SK-MEL-5 (cell line): ENCODE data around the gene PCDHGA5. TPM values are rescaled to one million over a fixed set of nuclear protein-coding genes. Genes with fewer than 3 reads are reported as not detected.
"Not testable (repeated sequence)": the region's sequence is repeated elsewhere in the genome, so short reads cannot be mapped to it uniquely, and the experiment has no call there.

Experiments used
- DNase-seq: peaks from one replicate; pipeline ENCODE4 v3.0.0-alpha.2; 2016; ENCODE audit warnings: low read depth, low spot score
- in situ Hi-C: cut with HindIII; loops from 2 replicates; pipeline ENCODE4 v1.10.0; 2016; ENCODE audit warnings: low sequenced_read_pairs, high pct_unique_total_duplicates, low pct_unique_long_range_greater_than_20kb
- polyA plus RNA-seq, 2 experiments: library from polyadenylated mRNA; depleted of rRNA; stranded (reverse); fragments of >200 nt; gene quantifications; 2 replicates each; pipeline ENCODE4 v1.2.3, GENCODE V29; 2015
- total RNA-seq: library from RNA; depleted of rRNA; stranded (reverse); fragments of >200 nt; shearing (Covaris generic); gene quantifications from 2 replicates; pipeline ENCODE4 v1.2.3, GENCODE V29; 2014; rRNA removed

PCDHGA5 gene
- total RNA-seq = 0.56 and 0.66 TPM in 2 replicates
- 1.9 TPM in 2 replicates for polyA plus RNA-seq (2015; cell fraction: cytosol; rRNA removed)
- polyA plus RNA-seq (2015; cell fraction: nucleus; rRNA removed) = 0.56 and 2.3 TPM in 2 replicates

DNA sequence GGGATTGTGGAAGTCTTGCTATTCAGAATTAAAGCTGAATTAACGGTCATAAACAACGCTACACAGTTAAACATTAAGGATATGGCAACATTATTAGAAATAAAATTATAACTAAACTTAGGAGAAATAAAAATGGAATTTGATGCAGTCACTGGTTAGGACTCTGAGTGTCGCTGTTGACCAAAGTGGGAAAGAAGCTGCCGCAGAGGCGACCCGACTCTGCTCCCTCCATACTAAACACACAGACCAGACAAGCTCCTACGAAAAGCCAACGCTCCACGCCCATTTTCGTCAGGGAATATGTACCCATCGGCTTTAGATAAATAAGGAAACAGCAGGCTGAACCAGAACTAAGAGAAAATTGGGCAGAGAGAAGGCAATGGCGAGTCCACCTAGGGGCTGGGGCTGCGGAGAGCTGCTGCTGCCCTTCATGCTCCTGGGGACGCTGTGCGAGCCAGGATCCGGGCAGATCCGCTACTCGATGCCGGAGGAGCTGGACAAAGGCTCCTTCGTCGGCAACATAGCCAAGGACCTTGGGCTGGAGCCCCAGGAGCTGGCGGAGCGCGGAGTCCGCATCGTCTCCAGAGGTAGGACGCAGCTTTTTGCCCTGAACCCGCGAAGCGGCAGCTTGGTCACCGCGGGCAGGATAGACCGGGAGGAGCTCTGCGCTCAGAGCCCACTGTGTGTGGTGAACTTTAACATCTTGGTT, at the start of gene PCDHGA5:
Gene PCDHGA5, plus strand, starts transcription at position 211 of the 709 bp plus-strand sequence. Its CDS starts 169 bp downstream, at position 380.
- in situ Hi-C loops = no loop called here
- DNase-seq = peak; percentile 20

DNA sequence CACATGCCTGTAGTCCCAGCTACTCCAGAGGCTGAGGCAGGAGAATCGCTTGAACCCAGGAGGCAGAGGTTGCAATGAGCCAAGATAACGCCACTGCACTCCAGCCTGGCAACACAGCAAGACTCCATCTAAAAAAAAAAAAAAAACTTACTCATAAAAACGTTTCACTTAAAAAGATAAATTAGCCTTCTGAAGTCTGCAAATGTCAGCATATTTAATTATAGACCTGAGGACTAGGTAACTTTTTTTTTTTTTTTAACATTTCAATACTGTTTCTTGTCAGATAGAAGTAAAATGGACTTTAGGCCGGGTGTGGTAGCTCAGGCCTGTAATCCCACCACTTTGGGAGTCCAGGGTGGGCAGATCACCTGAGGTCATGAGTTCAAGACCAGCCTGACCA, 47.0 kb upstream of the PCDHGA5 start:
- DNase-seq, in situ Hi-C loops: not testable (repeated sequence)

DNA sequence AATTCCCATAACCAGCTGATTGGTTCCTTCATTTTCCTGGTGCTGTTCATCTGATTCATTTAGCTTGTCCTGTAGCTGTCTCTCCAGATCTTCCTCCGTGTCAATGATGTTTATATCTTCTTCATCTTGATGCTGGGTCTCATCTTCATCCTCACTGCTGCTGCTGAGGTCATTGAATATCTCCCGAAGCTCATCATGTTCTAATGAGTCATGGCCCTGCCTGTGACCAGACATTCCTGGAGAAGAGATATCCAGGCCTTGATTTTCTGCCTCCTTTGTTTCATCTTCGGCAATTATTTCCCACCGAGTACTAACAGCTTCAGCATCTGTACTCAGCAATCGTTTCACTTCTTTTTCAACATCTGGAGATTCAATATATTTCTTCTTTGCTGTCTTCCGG, 44.8 kb upstream of the PCDHGA5 start:
- in situ Hi-C loops = no loop called here
- no peak for DNase-seq

DNA sequence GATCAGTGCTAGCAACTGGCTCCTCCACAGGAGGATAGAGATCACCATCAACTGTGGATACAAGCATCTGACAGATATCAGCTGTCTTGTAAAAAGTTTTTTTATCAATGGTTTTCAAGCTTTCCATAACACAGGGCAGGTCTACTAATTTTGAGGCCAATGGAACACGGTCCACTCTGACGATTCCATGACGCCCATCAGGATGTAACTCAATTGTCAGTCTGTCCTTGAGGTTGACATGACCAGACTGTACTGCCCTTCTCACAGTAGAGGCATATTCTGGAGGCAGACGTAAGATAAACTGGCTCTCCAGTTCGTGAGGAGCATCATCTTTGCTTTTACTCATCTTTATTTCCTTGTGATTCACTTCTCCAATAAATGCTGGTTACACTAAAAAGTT, 44.3 kb upstream of the PCDHGA5 start:
- no peak for DNase-seq
- in situ Hi-C loops = no loop called here

DNA sequence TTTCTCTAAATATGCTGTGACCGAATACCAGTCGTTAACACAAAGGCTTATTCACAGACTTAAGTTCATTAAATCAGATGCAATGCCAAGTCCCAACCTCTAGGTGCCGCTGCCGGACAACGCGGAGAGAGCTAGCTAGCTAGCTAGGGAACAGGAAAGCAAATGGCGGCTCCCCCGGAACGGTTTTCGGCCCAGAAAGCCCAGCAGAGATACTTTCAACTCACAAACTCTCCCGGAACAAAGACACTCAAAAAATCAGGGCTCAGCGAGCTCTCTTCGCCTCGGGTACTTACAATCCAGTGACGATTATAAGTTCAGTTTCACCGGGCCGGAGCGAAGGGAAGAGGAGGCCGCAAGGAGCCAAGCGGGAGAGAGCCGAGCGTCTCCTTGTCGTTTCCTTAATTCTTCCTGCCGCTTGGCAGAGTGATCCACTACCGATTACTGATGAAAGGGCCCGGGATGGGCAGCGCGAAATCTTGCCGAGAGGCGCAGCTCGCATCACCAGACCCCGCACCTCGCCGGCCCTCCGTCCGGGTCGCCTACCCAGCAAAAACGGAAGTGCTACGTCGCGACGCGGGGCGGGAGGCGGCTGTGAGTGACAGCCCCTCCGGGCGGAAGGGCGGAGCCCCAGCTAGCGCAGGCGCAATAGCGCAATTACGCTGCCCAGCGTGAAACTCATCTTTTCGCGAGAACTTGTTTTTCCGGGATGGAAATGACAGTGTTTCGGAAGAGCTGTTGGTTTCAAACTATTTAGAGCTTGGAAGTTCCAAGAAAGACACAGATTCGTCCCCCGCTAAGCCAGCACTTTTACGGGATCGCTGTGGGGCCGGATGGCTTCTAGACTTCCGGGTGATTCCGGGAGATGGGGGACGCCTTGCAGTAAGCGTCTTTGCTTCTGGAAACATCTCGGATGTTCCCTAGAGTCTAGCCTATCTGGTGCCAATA, 43.5 kb upstream of the PCDHGA5 start, which contains the start of gene TAF7:
Gene TAF7, minus strand, starts transcription at position 560 of the 945 bp plus-strand sequence. CDS start 740 bp downstream, outside the sequence.
- DNase-seq = peak; percentile 94
- in situ Hi-C loops = no loop called here

DNA sequence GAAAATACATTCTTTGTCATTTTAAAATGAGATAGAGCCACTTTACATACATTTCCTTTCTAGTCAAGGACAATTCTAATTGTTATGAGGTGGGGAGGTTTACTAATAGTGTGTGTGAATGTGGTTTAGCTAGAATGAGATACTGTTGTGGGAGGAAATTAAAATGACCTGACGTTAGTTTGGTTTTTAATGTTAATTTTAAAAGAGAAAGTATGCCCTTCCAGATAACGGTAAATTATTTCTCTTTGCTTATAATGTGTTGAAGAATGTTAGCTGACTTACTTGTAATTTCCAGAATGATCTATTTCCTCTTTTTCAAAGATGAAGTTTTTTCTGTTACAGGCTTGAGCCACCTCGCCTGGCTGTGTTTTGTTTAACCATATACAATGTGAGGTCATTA, 41.7 kb upstream of the PCDHGA5 start:
- DNase-seq = no peak
- in situ Hi-C loops = no loop called here

DNA sequence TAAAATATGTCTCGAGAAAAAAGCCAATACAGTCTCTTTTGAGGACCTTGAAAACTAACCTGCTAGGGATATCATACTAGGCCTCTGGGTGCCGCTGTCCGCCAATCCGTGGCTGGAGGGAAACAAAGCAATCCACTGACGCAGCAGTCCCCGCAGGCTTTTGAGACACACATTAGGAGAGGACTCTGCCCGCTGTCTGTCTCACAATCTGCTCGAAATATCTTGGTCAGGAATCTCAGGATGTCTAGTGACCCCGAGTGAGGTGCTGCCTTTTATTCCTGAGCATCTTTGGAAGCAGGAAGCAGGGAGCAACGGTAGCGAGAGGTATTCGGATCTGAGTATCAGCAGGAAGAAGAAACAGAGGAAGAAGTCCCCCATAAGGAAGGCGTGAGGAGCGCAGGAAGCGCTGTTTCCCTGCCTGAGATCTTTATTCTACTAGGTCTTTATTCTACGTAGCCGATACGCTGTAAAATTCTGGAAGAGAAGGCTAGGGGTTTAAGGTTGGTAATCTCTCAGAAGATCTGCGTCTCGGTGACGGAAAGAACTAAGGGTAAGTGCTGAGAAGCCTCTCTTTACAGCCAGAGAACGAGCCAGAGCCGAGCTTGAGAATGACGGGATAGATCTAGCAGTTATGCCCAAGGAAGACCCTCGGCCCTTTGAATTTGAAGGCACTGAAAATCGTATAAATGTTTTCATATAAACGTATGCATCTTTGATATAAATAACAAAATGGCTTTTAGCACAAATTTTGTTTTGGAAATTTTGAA, 37.7 kb upstream of the PCDHGA5 start:
- peak; percentile 76 for DNase-seq
- in situ Hi-C loops = no loop called here

DNA sequence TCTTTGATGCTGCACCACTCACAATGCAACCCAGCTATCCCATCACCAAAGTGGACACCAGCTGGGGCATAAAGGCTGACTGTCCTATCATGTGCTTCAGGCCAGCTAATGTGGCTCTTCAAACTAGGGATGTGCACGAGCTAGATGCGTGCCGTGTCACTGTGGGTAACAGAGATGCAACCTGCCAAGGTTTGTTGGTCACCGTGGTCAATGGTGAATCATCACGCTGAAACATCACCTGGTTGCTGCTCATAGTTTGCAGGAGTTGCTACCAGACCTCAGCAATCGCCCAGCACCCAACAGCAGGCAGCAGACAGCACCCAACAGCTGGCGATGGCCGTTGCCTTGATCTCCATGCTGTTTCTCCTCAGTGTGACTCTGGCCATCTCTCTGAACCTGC, 35.7 kb upstream of the PCDHGA5 start:
- no peak for DNase-seq
- in situ Hi-C loops = no loop called here

DNA sequence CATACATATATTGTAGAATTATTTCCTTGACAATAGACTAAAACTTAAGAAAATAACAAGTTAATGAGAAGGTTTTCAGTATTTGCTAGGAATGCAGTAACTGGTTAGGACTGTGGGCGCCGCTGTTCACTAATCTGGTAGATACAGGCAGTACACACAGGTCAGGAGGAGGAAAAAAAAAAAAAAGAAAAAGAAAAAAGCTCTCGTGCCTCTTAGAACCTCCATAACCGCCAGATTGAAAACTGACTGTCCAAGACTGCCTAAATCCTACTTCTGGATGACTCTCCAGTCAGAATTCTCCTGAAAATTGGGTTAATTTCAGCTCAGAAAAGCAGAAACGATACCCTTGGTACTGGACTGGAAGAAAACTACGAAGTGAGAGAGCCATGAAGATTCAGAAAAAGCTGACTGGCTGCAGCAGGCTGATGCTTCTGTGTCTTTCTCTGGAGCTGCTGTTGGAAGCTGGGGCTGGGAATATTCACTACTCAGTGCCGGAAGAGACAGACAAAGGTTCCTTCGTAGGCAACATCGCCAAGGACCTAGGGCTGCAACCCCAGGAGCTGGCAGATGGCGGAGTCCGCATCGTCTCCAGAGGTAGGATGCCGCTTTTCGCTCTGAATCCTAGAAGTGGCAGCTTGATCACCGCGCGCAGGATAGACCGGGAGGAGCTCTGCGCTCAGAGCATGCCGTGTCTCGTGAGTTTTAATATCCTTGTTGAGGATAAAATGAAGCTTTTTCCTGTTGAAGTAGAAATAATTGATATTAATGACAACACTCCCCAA, 33.5 kb upstream of the PCDHGA5 start, which contains the start of gene PCDHGA1:
Gene PCDHGA1, plus strand, starts transcription at position 216 of the 782 bp plus-strand sequence.
- in situ Hi-C loops = no loop called here
- peak; percentile 60 for DNase-seq

DNA sequence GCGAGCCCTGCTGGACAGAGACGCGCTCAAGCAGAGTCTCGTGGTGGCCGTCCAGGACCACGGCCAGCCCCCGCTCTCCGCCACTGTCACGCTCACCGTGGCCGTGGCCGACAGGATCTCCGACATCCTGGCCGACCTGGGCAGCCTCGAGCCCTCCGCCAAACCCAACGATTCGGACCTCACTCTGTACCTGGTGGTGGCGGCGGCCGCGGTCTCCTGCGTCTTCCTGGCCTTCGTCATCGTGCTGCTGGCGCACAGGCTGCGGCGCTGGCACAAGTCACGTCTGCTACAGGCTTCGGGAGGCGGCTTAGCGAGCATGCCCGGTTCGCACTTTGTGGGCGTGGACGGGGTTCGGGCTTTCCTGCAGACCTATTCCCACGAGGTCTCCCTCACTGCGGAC, 31.4 kb upstream of the PCDHGA5 start:
- in situ Hi-C loops, DNase-seq: not testable (repeated sequence)

DNA sequence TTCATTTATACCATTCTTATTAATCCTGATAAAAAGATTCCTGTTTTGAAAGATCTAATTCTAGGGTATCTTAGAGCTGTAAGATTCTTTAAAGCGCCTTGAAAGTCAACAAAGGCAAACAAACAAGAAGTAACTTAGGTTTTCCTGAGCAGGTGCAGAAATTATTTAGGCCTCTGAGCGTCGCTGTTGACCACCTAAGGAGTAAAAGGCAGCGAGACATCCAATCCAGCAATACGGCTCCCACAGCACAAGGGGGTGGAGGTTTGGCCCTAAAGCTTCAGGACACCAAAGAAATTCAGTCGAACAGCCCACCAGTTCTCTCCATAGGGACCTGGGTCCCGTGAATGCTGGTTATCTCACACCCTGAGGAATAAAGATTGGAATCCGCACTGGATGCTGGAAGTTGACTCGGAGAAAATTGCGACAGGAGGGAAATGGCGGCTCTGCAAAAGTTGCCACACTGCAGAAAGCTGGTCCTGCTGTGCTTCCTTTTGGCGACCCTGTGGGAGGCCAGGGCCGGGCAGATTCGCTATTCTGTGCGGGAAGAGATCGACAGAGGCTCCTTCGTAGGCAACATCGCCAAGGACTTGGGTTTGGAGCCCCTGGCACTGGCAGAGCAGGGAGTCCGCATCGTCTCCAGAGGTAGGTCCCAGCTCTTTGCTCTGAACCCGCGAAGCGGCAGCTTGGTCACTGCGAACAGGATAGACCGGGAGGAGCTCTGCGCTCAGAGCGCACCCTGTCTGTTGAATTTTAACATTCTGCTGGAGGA, 25.2 kb upstream of the PCDHGA5 start, which contains the start of gene PCDHGA2:
Gene PCDHGA2, plus strand, starts transcription at position 223 of the 769 bp plus-strand sequence.
- in situ Hi-C loops = no loop called here
- peak; percentile 69 for DNase-seq

DNA sequence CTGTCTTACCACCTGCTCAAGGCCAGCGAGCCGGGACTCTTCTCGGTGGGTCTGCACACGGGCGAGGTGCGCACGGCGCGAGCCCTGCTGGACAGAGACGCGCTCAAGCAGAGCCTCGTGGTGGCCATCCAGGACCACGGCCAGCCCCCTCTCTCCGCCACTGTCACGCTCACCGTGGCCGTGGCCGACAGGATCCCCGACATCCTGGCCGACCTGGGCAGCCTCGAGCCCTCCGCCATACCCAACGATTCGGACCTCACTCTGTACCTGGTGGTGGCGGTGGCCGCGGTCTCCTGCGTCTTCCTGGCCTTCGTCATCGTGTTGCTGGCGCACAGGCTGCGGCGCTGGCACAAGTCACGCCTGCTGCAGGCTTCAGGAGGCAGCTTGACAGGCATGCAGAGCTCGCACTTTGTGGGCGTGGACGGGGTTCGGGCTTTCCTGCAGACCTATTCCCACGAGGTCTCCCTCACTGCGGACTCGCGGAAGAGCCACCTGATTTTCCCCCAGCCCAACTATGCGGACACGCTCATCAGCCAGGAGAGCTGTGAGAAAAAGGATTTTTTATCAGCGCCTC, 23.1 kb upstream of the PCDHGA5 start:
- in situ Hi-C loops = not testable (repeated sequence)

DNA sequence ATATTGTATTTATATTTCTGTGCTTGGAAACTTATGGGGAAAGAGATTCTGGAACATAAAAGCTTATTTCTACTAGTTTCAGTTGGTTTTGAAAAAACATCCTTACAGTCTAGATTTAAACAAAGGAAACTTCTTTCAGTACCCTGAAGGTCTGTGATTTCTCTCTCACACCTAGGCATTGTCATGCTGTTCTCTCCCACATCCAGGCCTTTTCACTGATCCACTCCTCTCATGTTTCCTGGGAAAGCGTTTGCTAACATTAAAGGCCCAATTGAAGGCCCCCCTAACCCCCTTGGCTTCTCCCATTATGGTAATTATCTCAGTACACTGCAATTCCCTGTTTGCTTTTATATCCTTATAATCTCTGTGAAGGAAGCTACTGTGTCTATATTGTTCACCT, 21.2 kb upstream of the PCDHGA5 start:
- in situ Hi-C loops = no loop called here
- no peak for DNase-seq

More for the DNA sequence above, 23.1 kb upstream of the PCDHGA5 start:
- not testable (repeated sequence) for DNase-seq

DNA sequence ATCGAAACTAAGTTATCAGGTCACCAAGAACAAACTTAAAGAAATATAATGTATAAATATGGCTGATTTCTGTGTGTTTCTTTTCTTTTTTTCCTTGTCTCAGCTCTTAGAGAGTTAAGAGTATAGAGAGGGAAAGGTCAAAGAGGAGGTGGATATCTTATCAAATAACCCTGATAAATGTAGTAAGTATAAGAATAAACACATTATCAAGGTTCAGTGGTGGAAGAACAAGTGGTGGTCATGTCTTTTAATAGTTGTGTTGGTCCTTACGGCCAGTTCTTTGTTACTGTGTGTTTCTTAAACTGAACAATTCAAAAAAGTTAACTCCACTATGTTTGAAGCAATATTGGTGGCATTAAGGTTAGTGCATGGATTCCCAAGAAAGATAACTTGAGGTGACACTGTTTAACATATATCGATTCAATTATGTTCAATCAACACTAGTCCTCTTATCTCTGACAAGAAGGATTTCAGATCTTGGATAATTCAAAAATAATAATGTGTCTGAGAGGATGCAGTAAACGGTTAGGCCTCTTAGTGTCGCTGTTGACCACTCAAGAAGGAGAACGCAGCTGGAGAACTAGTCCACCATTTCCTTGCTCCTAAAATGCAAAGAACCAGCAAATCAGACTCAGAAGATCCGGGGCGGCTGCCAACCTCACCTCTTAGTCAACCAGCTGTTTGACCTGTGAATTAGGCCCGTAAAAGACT, 20.6 kb upstream of the PCDHGA5 start, which contains the start of gene PCDHGA3:
Gene PCDHGA3, plus strand, starts transcription at position 588 of the 711 bp plus-strand sequence. CDS start 205 bp downstream, outside the sequence.
- in situ Hi-C loops = no loop called here
- peak; percentile 41 for DNase-seq

DNA sequence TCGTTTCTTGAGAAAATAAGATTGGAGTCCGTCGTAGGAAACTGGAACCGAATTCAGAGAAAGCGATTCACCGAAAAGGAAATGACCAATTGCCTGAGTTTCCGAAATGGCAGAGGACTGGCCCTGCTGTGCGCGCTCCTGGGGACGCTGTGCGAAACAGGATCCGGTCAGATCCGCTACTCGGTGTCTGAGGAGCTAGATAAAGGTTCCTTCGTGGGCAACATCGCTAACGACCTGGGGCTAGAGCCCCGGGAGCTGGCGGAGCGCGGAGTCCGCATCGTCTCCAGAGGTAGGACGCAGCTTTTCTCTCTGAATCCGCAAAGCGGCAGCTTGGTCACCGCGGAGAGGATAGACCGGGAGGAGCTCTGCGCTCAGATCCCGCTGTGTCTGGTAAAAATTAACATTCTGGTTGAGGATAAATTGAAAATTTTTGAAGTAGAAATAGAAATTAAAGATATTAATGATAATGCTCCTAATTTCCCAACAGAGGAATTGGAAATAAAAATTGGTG, 20.0 kb upstream of the PCDHGA5 start:
- in situ Hi-C loops = no loop called here

More for the DNA sequence above, 20.0 kb upstream of the PCDHGA5 start:
- no peak for DNase-seq
